ENCODE results near the gene CFAP54. TPM values are rescaled to one million over a fixed set of nuclear protein-coding genes. Genes with fewer than 3 reads are reported as not detected.

The CFAP54 gene
- total and polyA plus RNA-seq, 2 donors (not counting 3 experiments of a cell fraction or from before 2014, with no cell fraction given) = 3.6 to 26.9 TPM

- Histone ChIP-seq H3K79me2 (ENCODE audit: control insufficient read depth, insufficient read depth, low read length) (no peaks in the 10 kb centered on the region), H3K4me2 (ENCODE audit: insufficient read depth, low read length) (no peak overlapping the region), H3K4me3 (replicated peaks in 1 of 3; ENCODE audit: insufficient read depth in 1 of 3, low read depth in 1 of 3, low read length in 3 of 3) (no peak overlapping the region), H4K20me1 (replicated peaks; ENCODE audit: control insufficient read depth, extremely low read depth, insufficient read depth, low read length) (no peaks in the 10 kb centered on the region), H2AFZ (ENCODE audit: low read depth, low read length) (no peak overlapping the region), H3K27me3 (ENCODE audit: control insufficient read depth in 2 of 2, insufficient read depth in 2 of 2, low read length in 2 of 2) (no peaks in the 10 kb centered on the region), H3K27ac (ENCODE audit: insufficient read depth, low read depth, low read length) (peak overlapping the region; percentile 84), H3K9ac (replicated peaks; ENCODE audit: extremely low read depth, insufficient read depth, low read length) (peak overlapping the region; percentile 45), H3K36me3 (ENCODE audit: control insufficient read depth in 2 of 2, extremely low read depth in 1 of 2, insufficient read depth in 2 of 2, low read length in 2 of 2) (peaks cover 2% of the 10 kb centered on the region in 2 experiments), H3K9me1 (replicated peaks; ENCODE audit: control insufficient read depth, extremely low read depth, insufficient read depth, low read length) (no peaks in the 10 kb centered on the region), H3K4me1 (ENCODE audit: control insufficient read depth, extremely low read depth, insufficient read depth, low read length) (peaks cover 13% of the 10 kb centered on the region), H3K9me3 (replicated peaks; ENCODE audit: control insufficient read depth, insufficient read depth, low read length) (no peaks in the 10 kb centered on the region)
- CTCF ChIA-PET = interaction anchor here (0.6 kb wide), 1 partner anchor 9 kb away, joined by 3 read pairs; no protein-coding TSS in a partner anchor
- intact Hi-C loops (cut with micrococcal nuclease) (loop anchor here (1.0 to 10.0 kb wide), 4 partner anchors 9 to 376 kb away; partner anchors contain the start of gene CFAP54), dilution Hi-C loops (cut with MboI; ENCODE audit: extremely low pct_ligation_motif_present, low sequenced_read_pairs) (no loop called here)
- TF ChIP-seq POLR2A (IDR thresholded peaks at IDR 0.05; ENCODE audit: low read depth, low read length) (peak; percentile 47), POLR2AphosphoS5 (IDR thresholded peaks at IDR 0.05; ENCODE audit: insufficient read depth, low read depth, low read length) (peak; percentile 52), GATA2 (IDR thresholded peaks at IDR 0.05; ENCODE audit: insufficient read depth, insufficient read length, low read depth, low read length) (no peak), MAX (IDR thresholded peaks at IDR 0.05; ENCODE audit: insufficient read depth, insufficient read length) (peak; percentile 63), CTCF (IDR thresholded peaks at IDR 0.05; ENCODE audit: extremely low read depth in 1 of 2, insufficient read depth in 1 of 2, low read depth in 1 of 2, low read length in 2 of 2) (no peak), FOS (IDR thresholded peaks at IDR 0.05; ENCODE audit: borderline replicate concordance, insufficient read depth, low read length) (no peak)
- FAIRE-seq (peak; percentile 86), DNase-seq (ENCODE audit: low read depth, low spot score) (peak; percentile 96)
- POLR2A ChIA-PET = interaction anchor here (0.7 to 1.7 kb wide), 4 partner anchors 10 to 261 kb away, joined by 4 to 10 read pairs (median 6); no protein-coding TSS in a partner anchor
- BruUV-seq (replicated peaks) = no TSS peak
Observed at GRCh38 chr12:96510306-96510764, 21.0 kb downstream of the CFAP54 start.

Measured in endothelial cell of umbilical vein (primary cell).